GM12875 (cell line): ENCODE measurements around the gene TMEM132A.
A peak's percentile ranks its signal among the peaks of the same experiment; 100 is the strongest.

Experiments
- H3K4me3 ChIP-seq: one replicate; pipeline ENCODE4 v1.5.1; 2011; ENCODE audit warnings: low read depth, low read length, control low read depth
- TF ChIP-seq, protein P1 (sequence below): IDR thresholded peaks from 2 replicates; pipeline ENCODE4 v1.5.1; 2011; ENCODE audit warnings: low read depth, mild to moderate bottlenecking, control low read depth, inconsistent platforms, low read length, moderate library complexity, borderline replicate concordance; ENCODE audit not compliant: insufficient read depth

Gene TMEM132A

DNA sequence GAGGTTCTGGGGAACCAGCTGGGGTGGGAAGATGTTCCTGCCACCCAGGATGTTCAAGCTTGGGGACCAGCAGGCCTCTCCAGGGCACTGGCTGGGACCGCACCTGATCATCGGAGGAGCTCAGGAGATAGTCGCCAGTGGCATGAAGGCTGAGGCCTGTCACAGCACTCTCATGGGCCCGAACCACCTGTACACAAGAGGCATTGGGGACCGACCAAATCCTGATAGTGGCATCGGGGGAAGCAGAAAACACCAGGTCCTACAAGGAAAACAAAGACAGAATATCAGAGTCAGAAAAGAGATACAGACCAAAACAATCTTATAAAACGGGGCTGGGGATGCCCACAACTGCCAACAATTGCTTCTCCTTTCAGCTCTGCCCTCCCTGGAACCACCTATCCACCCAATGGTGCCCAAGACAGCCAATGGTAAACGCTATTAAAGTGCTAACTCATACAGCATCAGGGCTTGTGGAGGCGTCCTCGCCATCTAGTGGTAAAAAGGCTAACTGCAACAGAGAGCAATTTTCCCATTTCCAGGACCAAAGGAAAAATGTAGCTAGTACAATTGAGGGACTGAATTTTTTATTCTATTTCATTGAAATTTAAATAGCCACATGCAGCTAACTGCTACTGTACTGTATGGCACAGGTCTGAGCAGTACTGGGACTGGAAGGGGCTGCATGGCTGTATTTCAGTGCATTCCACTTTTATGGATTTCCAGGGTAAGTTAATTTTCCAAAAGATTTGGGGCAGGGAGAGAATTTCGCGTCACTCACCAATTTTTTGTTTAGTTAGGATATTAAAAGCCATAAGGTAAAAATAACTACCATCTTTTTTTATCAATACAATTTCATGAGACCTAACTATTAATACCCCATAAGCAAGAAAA is 25.0 kb upstream of the TMEM132A start:
- TF ChIP-seq, protein P1, sequence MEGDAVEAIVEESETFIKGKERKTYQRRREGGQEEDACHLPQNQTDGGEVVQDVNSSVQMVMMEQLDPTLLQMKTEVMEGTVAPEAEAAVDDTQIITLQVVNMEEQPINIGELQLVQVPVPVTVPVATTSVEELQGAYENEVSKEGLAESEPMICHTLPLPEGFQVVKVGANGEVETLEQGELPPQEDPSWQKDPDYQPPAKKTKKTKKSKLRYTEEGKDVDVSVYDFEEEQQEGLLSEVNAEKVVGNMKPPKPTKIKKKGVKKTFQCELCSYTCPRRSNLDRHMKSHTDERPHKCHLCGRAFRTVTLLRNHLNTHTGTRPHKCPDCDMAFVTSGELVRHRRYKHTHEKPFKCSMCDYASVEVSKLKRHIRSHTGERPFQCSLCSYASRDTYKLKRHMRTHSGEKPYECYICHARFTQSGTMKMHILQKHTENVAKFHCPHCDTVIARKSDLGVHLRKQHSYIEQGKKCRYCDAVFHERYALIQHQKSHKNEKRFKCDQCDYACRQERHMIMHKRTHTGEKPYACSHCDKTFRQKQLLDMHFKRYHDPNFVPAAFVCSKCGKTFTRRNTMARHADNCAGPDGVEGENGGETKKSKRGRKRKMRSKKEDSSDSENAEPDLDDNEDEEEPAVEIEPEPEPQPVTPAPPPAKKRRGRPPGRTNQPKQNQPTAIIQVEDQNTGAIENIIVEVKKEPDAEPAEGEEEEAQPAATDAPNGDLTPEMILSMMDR, result peak; percentile 90
- H3K4me3 ChIP-seq, result no peak overlapping the region

DNA sequence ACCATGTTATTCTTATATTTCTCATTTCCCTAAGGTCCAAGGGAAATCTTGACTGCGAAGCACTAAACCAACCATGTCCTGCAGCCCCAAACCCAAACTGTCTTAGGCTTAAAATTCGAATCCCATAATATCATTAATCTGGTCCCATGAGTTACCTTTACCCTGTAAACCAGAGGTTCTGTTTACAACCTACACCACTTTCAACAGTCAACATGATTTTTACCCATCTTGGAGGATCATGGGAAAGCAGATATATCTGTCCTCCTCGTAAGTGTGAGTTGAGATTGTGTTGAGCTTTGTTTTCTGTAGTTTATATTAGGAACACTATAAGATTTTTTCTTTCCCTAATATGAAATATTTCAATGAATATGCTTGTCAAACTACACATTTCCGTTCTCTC is 24.3 kb upstream of the TMEM132A start:
- TF ChIP-seq, protein P1, result no peak
- no peak overlapping the region for H3K4me3 ChIP-seq

DNA sequence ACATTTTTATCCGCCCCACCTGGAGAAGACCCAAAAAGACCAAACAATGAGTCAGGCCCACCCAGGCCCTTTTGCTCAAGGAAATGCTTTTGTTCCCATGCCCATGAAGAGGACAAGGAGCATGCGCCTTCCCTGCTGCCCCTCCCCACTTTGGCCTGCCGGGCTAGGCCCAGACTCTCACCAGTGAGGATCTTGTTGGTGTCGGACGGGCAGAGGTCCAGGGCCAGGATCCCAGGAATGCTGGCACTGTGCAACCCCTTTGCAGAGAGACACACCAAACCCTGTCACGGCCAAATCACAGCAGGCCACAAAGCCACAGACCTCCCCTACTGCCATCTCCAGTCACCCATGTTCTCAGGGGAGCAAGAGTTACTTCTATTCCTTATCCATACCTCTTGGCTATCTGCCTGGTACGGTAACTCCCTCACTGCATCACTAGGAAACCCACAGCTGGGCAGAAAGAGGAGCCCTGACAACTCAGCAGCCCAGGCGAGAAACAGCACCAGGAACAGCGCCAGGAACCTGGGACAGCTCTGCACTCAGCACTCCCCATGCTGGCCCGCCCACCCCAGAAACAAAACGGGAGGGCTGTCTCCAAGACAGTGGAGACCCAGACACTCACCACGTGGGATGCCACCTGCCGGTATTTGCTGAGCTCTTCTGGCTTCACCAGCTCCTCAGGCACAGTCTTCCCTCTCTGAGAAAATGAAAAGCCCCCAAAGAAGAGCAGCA is 23.4 kb upstream of the TMEM132A start:
- no peak overlapping the region for H3K4me3 ChIP-seq
- TF ChIP-seq, protein P1, result no peak

DNA sequence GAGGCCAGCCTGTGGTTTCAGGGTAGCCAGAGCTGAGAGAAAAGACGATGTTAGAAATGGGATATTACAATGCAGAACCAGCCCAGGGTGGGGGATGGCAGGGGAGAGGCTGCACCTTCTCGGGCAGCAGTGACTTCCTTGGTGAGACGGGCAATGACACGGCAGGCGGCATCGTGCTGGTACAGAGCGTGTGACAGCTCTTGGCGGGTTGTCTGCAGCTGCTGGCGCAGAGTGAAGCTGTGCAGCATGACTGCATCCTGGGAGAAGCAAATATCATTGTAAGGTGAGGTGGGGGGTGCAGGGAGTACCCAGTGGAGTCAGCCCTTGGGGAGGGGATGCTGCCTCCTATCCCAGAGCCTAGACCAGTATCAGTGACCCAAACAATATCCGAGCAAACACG is 21.6 kb upstream of the TMEM132A start:
- TF ChIP-seq, protein P1, result no peak

DNA sequence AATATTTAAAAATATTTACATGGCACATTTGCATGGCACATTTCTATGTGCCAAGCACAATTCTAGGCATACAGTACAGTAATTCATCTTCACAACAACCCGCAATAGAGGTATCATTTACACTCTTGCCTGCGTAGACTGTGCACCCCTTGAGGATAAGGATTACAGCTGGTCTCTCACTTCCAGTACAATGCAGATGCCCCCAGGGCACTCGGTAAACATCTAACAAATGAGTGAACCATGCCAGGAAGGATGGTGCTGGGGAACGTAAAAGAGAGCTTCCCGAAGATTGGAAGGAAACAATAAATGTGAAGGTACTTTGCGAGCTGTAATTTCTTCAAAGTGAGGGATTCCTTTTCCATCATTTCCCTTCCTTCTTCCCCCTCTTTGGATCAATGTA is 19.2 kb upstream of the TMEM132A start:
- peak overlapping the region; percentile 90 for H3K4me3 ChIP-seq
- TF ChIP-seq, protein P1, result no peak

More for the DNA sequence above, 21.6 kb upstream of the TMEM132A start:
- no peak overlapping the region for H3K4me3 ChIP-seq

DNA sequence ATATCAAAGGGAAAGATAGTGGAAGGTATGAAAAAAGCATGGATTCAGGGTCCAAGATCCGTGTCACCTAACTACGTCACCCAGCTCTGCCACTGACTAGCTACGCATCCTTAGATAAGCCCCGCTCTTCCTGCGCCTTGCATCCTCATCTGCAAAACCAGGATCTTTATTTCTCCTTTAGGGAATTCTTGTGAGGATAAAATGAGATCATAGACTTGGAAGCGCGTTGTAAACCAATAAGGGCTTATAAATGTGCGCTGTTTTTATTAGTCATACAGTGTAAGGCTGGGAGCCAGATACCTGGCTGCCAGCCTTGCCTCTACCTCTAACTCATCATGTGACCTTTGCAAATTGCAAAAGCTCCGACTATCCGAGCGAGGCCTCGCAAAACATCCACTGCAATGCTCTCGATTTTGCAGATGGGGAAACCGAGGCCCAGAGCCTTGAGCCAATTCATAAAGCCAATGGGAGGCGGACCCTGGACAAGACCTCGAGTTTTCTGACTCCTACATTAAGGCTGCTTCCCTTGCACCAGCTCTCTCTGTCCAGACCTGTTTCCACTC is 18.6 kb upstream of the TMEM132A start:
- TF ChIP-seq, protein P1, result no peak
- peak overlapping the region; percentile 90 for H3K4me3 ChIP-seq
